PC-3 (cell line): Measurements from ENCODE around the gene LCE6A. TPM values are rescaled to one million over a fixed set of nuclear protein-coding genes. Genes with fewer than 3 reads are reported as not detected.

Experiments
- ATAC-seq: fragments of 200-7000 bp; cut with Tn5 transposase; 2 replicates; pipeline ENCODE4 v1.9.1; 2020; ENCODE audit warnings: mild to moderate bottlenecking, moderate library complexity
- BruUV-seq: library from RNA; stranded (reverse); fragments of 400-500 nt; replicated peaks from 2 replicates; lab custom pipeline; 2021; lab: Mats Ljungman, UMichigan
- CTCF ChIA-PET: fragments of 300-600 bp; sonication (Branson Sonifier 250); formaldehyde crosslinking; loops from one replicate; lab custom pipeline; 2022; ENCODE audit warnings: antibody characterized with exemption; lab: Charles Lee
- POLR2A ChIA-PET: fragments of 300-600 bp; sonication (Branson Sonifier 250); formaldehyde crosslinking; loops from one replicate; lab custom pipeline; 2022; ENCODE audit warnings: antibody characterized with exemption; ENCODE audit not compliant: unreplicated experiment; lab: Charles Lee
- DNase-seq: peaks from one replicate; pipeline ENCODE4 v3.0.0-alpha.2; 2015
- H2AFZ ChIP-seq: fragments of 300-600 bp; sonication (generic); 2 replicates; pipeline ENCODE4 v1.6.0; 2016; ENCODE audit warnings: antibody characterized with exemption, low read length
- H3F3A ChIP-seq: fragments of 300-600 bp; sonication (generic); one replicate; pipeline ENCODE4 v1.6.0; 2017; ENCODE audit warnings: antibody characterized with exemption, low read length, control low read depth, mild to moderate bottlenecking; ENCODE audit not compliant: unreplicated experiment
- H3K27ac ChIP-seq: fragments of 300-600 bp; sonication (generic); 2 replicates; pipeline ENCODE4 v1.5.1; 2016; ENCODE audit warnings: mild to moderate bottlenecking, low read length
- H3K27me3 ChIP-seq: fragments of 300-600 bp; sonication (generic); 2 replicates; pipeline ENCODE4 v1.6.1; 2016; ENCODE audit warnings: low read length, mixed read lengths
- H3K36me3 ChIP-seq: fragments of 300-600 bp; sonication (generic); 2 replicates; pipeline ENCODE4 v1.6.1; 2016; ENCODE audit warnings: low read depth, mixed run types, low read length, mixed read lengths
- H3K4me1 ChIP-seq: fragments of 300-600 bp; sonication (generic); 2 replicates; pipeline ENCODE4 v1.5.1; 2016; ENCODE audit warnings: low read length; ENCODE audit not compliant: insufficient read depth
- H3K4me2 ChIP-seq: fragments of 300-600 bp; sonication (generic); 2 replicates; pipeline ENCODE4 v1.6.0; 2016; ENCODE audit warnings: low read length
- H3K4me3 ChIP-seq: fragments of 300-600 bp; sonication (generic); 2 replicates; pipeline ENCODE4 v1.5.1; 2016; ENCODE audit warnings: mild to moderate bottlenecking, low read length, mixed read lengths
- H3K79me2 ChIP-seq: fragments of 300-600 bp; sonication (generic); 2 replicates; pipeline ENCODE4 v1.6.1; 2017; ENCODE audit warnings: low read length, mixed read lengths
- H3K9ac ChIP-seq: fragments of 300-600 bp; sonication (generic); 2 replicates; pipeline ENCODE4 v1.6.0; 2016; ENCODE audit warnings: mild to moderate bottlenecking, low read length
- H3K9me2 ChIP-seq: fragments of 300-600 bp; sonication (generic); replicated peaks from 2 replicates; pipeline ENCODE4 v1.6.1; 2016; ENCODE audit warnings: mixed run types, low read length, mixed read lengths
- H3K9me3 ChIP-seq: fragments of 300-600 bp; sonication (generic); 2 replicates; pipeline ENCODE4 v1.6.1; 2016; ENCODE audit warnings: low read length, mixed read lengths
- H4K20me1 ChIP-seq: fragments of 300-600 bp; sonication (generic); 2 replicates; pipeline ENCODE4 v1.6.1; 2016; ENCODE audit warnings: low read length, mixed read lengths
- CTCF ChIP-seq: fragments of 300-600 bp; sonication (generic); conservative IDR thresholded peaks from 2 replicates; pipeline ENCODE4 v1.5.1; 2017; ENCODE audit warnings: antibody characterized with exemption, low read depth, mild to moderate bottlenecking, low read length
- EZH2 ChIP-seq: fragments of 300-600 bp; sonication (generic); IDR thresholded peaks from one replicate; pipeline ENCODE4 v1.6.1; 2017; ENCODE audit warnings: antibody characterized with exemption, mild to moderate bottlenecking, low read length; ENCODE audit not compliant: unreplicated experiment
- EZH2phosphoT487 ChIP-seq: fragments of 300-600 bp; sonication (generic); IDR thresholded peaks from 2 replicates; pipeline ENCODE4 v1.6.1; 2018; ENCODE audit warnings: mild to moderate bottlenecking, antibody characterized with exemption, low read length, borderline replicate concordance
- intact Hi-C: fragments of 100-400 bp; cut with micrococcal nuclease; formaldehyde crosslinking; loops from 2 replicates; pipeline ENCODE4 v1.9.0; 2023
- total RNA-seq: library from RNA; depleted of rRNA; stranded (reverse); fragments of >200 nt; gene quantifications from 2 replicates; pipeline ENCODE4 v1.2.3, GENCODE V29; 2014

LCE6A gene
- total RNA-seq, 1 experiment from 2014 or later, result not detected

GRCh38 chr1:152876827-152877226 is 34.2 kb downstream of the LCE6A start:
- TF ChIP-seq CTCF (no peak), EZH2 (no peak), EZH2phosphoT487 (no peak)
- Histone ChIP-seq H3K9me3 (no peaks in the 10 kb centered on the region), H4K20me1 (no peaks in the 10 kb centered on the region), H3K79me2 (no peaks in the 10 kb centered on the region), H3K4me3 (no peak overlapping the region), H3K9ac (no peak overlapping the region), H3K4me1 (peaks cover 11% of the 10 kb centered on the region), H3K27ac (no peak overlapping the region), H3K9me2 (no peaks in the 10 kb centered on the region), H3K36me3 (no peaks in the 10 kb centered on the region), H3F3A (no peaks in the 10 kb centered on the region), H2AFZ (no peak overlapping the region), H3K4me2 (no peak overlapping the region), H3K27me3 (no peaks in the 10 kb centered on the region)
- DNase-seq (no peak), ATAC-seq (no peak)
- CTCF ChIA-PET, result no interaction called here
- BruUV-seq, result no TSS peak
- intact Hi-C loops, result no loop called here
- POLR2A ChIA-PET, result no interaction called here

GRCh38 chr1:152878042-152878441 is 35.4 kb downstream of the LCE6A start, which contains the start of gene SMCP:
SMCP (plus strand) TSS chr1:152878322; CDS start chr1:152884423, 6,101 bp downstream.
- BruUV-seq, result no TSS peak
- H3K9me2 ChIP-seq, result no peaks in the 10 kb centered on the region
- no peak within 1 kb of the TSS for H3K27ac ChIP-seq
- no peaks in the 10 kb centered on the region for H3K79me2 ChIP-seq
- H3K4me2 ChIP-seq, result no peak within 1 kb of the TSS
- H4K20me1 ChIP-seq, result no peaks in the 10 kb centered on the region
- no peaks in the 10 kb centered on the region for H3K9me3 ChIP-seq
- H3K9ac ChIP-seq, result no peak within 1 kb of the TSS
- POLR2A ChIA-PET, result no interaction called here
- CTCF ChIA-PET, result no interaction called here
- no peaks in the 10 kb centered on the region for H3K36me3 ChIP-seq
- peaks cover 9% of the 10 kb centered on the region for H3K4me1 ChIP-seq
- DNase-seq (peak; percentile 39), ATAC-seq (no peak)
- intact Hi-C loops, result no loop called here
- H3F3A ChIP-seq, result no peaks in the 10 kb centered on the region
- no peak within 1 kb of the TSS for H2AFZ ChIP-seq
- no peaks in the 10 kb centered on the region for H3K27me3 ChIP-seq
- no peak for TF ChIP-seq EZH2
- TF ChIP-seq EZH2phosphoT487, result no peak
- TF ChIP-seq CTCF, result peak; percentile 63
- H3K4me3 ChIP-seq, result no peak within 1 kb of the TSS

- no peaks in the 10 kb centered on the region for H3K9me3 ChIP-seq
- no peaks in the 10 kb centered on the region for H3K36me3 ChIP-seq
- DNase-seq (no peak), ATAC-seq (no peak)
- H3K4me3 ChIP-seq, result no peak overlapping the region
- CTCF ChIA-PET, result no interaction called here
- no peak overlapping the region for H3K9ac ChIP-seq
- POLR2A ChIA-PET, result no interaction called here
- intact Hi-C loops, result no loop called here
- H2AFZ ChIP-seq, result no peak overlapping the region
- TF ChIP-seq EZH2phosphoT487, result no peak
- no peak for TF ChIP-seq CTCF
- no peak for TF ChIP-seq EZH2
- H4K20me1 ChIP-seq, result no peaks in the 10 kb centered on the region
- H3K79me2 ChIP-seq, result no peaks in the 10 kb centered on the region
- H3F3A ChIP-seq, result no peaks in the 10 kb centered on the region
- no peaks in the 10 kb centered on the region for H3K4me1 ChIP-seq
- no peak overlapping the region for H3K4me2 ChIP-seq
- H3K27ac ChIP-seq, result no peak overlapping the region
- no peaks in the 10 kb centered on the region for H3K9me2 ChIP-seq
- no peaks in the 10 kb centered on the region for H3K27me3 ChIP-seq
- BruUV-seq, result no TSS peak
These were observed 37.0 kb downstream of the LCE6A start for GRCh38 chr1:152879559-152880198.
